Epidermal melanocyte (primary cell): ENCODE measurements around the gene RCSD1.
"Not testable (repeated sequence)": the region's sequence is repeated elsewhere in the genome, so short reads cannot be mapped to it uniquely, and the experiment has no call there.

Source experiments
- DNase-seq: peaks from one replicate; pipeline ENCODE4 v3.0.0; 2011; ENCODE audit warnings: low spot score; ENCODE audit not compliant: insufficient read length

RCSD1 gene

DNA sequence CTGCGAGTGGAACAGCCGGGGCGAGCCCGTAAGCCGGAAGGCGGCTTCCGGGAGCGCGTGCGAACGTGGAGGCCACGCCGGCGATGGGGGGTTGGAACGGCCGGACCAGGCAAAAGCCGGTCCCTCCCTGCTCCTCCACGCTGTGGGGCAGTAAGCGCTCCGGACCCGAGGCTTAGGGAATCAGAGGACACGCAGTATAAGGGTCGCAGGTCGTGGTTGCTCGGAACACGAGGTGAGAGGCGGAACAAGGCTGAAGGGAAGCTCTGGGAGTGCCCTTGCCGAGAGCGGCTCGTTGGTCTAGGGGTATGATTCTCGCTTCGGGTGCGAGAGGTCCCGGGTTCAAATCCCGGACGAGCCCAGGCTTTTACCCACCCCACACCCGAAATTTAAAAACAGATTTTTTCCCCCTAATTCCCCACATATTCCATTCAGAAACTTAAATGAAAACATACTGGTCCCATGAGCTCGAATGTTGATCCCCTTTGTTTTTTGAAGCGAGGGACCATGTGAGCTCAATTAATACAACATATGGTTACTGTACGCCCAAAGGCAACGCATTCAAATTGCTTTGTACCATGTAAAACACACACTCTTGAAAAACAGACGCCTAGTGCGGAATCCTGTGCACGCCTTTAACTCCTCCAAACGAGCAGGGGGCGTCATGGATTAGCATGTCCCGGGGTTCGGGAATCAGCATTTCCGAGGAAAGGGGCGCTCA is 84.6 kb downstream of the RCSD1 start:
- no peak for DNase-seq

DNA sequence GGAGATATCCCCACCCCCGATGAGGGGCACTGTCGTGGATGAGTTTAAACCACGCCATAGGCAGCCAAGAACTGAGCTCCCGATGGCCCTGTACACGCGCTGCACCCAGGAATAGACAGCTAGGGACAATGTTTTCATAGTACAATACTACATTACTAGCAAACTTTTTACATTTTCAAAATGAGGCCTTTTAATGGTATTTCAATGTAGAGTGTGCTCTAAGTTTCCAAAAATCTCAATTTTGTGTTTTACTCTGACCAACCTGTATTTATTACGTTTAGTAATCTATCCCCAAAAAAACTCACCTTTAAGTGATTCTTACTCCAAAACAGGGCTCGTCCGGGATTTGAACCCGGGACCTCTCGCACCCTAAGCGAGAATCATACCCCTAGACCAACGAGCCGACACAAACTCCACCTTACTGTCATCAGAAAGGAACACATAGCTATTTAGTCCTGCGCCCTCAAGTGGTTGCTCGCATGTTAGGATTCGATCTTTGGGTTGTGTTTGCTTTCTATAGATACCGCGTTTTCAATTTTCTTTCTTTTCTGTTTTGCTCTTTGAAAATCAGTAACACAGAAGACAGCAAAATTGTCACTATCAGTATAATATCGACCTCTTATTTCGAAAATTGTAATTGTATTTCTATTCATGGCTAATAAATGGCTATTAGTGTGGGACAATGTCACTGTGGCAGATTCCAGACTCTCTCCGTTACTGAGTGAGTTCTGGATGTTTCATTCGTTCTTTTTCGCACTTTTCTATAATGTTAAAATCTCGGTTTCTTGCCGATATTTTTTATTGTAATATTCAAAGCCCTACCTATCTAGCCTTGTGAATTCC is 85.3 kb downstream of the RCSD1 start:
- peak; percentile 75 for DNase-seq

DNA sequence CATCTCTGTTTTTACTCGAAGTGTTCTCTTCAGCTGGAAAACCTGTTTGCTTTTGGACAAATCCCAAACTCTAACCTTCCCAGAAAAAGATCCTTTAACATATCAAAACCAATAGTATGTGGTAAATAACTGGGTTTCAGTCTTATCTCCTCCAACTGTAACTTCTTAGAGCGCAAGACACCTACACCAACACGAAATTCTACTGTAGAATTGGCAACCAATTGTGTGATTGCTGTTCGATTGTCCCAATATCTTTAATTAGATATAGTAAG is 85.9 kb downstream of the RCSD1 start:
- DNase-seq = no peak

DNA sequence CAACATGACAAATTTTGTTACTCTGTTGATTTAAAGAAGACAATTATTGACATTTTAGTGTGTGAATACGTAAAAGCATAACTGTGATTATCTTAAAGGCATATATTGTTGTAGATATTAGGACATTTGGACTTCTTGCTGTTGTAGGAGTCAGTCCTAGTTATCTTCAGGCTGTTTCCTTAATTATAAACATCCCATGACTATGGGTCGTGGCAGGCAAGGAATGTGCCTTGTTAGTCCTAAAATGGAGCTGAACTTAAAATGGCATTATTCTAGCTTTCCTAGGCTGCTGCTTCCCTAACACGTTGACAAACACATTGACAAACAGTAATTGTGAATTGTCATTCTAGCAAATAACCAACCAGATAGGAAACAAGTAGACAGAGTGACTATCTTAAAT is 87.3 kb downstream of the RCSD1 start:
- DNase-seq = no peak

DNA sequence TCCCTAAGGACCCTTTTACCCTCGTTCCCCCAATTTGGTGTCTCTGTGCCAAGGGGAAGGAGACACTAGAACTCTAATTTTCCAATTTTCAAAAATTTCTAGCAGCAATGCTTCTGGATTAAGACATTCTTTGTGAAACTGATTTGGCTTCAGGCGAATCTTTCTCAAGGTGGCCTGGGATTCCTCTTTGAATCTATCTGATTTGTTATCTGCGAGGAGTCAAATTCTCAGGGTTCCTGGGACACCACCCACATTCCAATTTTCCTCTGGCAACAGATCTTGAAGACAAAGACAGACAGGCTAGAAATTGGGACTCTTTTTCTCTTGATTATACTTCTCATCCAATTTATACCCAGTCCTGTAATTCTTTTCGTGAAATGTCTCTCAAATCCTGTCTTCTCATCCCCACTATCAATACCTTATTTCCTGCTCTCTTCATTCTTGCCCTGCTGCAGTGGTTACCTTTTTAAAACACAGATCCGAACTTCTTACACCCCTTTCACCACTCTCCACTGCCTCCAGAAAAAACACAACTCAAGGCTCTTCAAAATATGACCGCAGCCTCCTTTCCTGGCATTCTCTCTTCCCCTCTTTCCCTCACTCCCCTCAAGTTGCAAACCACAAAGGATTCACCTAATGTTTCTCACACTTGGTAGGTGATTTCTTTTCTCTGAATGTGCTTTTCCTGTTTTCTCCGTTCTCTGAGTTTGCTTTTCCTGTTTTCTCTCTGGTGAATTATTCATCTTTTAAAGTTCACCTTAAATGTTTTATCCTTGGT is 89.1 kb downstream of the RCSD1 start:
- DNase-seq = no peak

DNA sequence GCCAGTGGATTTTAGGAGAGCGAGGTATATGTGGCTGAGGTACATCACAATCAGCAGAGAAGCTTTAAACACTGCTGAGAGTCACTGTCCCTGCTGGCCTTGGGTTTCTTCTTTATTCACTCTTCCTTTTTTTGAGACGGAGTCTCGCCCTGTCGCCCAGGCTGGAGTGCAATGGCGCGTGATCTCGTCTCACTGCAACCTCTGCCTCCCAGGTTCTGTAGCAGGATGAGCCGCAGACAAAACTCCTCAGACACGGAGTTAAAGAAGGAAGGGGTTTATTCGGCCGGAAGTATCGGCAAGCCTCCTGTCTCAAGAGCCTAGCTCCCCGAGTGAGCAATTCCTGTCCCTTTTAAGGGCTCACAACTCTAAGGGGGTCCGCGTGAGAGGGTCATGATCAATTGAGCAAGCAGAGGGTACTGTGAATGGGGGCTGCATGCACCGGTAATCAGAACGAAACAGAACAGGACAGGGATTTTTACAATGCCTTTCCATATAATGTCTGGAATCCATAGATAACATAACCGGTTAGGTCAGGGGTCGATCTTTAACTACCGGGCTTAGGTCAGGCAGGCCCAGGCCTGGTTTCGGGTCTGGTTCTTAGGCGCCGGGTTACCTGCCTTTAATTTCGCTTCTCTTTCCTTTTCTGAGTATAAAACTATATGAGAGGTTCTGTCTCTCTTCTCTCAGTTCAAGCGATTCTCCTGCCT is 89.8 kb downstream of the RCSD1 start:
- DNase-seq = not testable (repeated sequence)

DNA sequence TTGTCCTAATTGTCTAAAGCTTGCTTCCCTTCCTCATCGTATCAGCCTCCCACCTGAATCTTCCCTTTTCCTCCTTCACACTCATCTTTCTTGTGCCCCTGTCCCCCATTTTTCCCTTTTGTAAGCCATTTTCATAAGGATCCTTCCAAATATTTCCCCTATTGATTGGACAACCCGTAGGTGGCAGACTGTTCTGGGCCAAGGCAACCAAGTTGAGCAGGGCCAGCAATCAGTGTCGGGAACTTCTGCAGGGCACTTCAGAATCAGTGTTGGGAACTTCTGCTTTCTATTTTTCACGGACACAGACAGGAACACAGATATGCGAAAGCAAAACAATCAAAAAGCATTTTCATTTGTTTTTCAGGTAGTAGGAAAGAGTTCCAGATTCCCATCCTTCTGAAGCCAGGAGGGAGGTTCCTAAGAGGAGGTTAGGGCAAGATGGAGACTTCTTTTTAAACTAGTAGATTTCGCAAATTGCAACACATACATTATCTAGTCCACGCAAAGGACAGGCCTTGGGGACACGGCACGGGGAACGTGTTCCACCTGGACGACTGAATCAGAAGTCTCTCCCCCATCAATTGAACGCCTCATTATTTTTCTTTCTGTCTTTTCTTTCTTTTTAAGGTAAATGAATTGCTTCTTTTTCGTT is 91.1 kb downstream of the RCSD1 start:
- DNase-seq = peak; percentile 27

DNA sequence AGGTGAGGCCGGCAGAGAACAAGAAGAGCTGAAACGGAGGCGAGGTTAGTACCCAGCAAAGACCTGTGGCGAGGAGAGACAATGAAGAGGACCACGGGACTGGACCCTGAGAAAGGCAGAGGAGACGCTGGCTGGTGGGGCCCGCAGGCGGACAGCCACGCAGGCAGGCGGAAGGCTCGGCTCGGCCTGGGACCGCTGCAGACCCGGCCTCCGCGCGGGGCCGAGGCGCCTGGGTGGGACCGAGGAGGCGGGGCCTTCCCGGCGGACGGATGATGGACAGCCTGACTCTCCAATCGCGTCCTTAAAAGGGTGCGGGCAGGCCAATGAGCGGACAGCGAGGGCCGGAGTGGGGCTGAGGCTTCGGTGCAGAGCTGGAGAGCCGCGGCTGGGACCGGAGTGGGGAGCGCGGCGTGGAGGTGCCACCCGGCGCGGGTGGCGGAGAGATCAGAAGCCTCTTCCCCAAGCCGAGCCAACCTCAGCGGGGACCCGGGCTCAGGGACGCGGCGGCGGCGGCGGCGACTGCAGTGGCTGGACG is 91.7 kb downstream of the RCSD1 start, which contains the start of gene MPZL1:
TSS of gene MPZL1 (plus strand) at position 366 of the 535 bp plus-strand sequence. CDS start 170 bp downstream, outside the sequence.
- peak; percentile 96 for DNase-seq

DNA sequence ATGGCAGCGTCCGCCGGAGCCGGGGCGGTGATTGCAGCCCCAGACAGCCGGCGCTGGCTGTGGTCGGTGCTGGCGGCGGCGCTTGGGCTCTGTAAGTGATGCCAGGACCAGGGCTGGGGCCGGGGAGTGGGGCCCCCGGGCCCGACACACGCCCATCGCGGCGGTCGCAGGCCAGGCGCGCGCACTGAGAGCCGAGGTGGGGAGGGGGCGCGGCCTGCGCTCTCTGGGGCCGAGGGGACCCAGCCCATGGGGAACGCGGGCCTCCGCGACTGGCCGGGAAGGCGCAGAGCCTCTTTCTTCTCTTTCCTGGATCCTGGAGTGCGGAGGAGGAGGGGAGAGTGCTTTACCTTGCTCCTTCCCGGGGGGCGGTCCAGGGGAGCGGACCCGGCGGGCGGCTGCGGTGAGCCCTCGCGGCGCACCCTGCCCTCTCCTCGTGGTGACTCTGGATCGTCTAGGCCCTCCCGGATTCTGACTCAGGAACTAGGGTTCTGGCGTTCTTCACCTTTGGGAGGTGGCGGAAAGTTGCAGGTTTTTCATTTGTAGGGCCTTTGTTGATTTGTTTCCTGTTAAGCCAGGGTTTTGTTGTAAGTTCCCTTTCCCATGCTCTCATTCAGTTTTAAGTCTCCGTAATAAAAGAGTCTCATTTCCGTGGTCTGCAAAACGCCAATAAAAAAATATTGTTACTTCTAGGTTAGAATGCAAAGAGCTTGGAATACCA is 92.3 kb downstream of the RCSD1 start:
- peak; percentile 21 for DNase-seq

DNA sequence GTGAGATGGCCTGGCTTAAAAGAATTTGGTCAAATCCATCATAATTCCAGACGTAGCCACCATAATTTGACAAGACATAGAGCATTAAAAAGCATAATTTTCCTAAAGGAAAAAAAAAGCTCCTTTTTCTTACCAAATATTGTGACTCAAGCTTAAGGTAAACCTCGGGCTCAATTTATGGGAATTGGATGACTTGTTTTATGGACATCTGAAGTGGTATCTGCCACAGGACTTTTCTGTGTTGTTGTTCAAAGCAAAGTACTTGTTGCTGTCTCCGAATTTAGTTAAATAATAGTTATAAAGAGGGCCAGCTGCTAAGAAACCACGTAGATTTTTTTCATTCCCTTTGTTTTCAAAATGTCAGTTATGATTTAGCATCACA is 92.8 kb downstream of the RCSD1 start:
- no peak for DNase-seq

DNA sequence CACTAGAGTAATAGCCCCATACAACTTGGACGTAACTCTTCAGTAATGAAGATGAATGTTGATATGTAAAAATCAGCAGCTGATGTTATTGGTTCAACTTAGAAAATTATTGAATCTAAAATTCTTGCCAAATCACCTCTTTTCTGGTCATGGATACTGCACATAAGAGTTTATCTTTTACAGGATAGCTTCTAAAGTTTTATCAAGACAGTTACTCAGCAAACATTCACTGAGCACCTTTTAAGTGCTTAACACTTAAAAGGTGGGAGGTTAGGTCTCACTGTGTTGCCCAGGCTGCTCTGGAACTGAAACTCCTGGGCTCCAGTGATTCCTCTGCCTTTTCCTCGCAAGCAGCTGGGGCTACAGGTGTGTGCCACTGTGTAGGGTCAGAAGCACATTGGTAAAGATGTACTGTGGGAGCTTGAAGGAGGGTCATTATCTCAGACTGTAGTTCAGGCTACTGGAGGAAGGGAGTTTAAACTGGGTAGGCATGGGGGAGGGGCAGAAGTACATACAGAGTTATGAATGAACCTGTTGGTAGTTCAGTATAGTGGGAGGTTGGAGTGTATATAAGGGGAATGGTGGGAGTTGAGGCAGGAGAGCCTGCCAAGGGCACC is 93.8 kb downstream of the RCSD1 start:
- DNase-seq = no peak

DNA sequence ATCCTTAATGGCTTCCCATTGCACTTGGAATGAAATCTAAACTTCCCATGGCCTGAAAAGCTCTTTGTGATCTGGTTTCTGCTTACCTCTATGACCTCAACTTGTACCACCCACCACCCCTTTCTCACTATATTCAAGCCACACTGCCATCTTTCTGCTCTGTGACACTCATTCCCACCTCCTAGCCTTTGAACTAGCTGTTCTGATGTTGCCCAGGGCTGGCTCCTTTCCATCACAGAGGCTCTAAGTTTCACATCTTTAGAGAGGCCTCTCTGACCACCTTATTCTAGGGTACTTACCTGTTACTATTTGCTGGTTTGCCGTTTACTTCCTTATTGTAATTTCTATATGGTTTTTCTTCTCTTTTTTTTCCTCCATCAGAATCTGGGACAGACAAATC is 96.0 kb downstream of the RCSD1 start:
- DNase-seq = no peak

DNA sequence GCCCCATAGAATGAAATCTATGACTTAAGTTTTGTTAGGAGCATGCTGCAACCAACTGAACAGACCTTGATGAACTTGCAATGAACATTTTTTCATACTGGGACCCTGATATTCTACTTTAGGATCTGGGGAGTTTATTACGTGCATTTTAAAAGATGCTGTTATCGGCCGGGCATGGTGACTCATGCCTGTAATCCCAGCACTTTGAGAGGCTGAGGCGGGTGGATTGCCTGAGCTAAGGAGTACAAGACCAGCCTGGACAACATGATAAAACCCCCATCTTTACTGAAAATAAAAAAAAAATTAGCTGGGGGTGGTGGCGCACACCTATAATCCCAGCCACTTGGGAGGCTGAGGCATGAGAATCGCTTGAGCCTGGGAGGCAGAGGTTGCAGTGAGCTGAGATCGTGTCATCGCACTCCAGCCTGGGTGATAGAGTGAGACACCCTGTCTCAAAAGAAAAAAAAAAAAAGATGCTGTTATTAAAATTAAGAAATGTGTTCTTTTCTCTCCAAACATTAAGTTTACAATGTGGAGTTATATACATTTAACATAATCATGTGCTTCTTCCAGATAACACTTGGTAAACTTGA is 98.9 kb downstream of the RCSD1 start:
- DNase-seq = no peak

DNA sequence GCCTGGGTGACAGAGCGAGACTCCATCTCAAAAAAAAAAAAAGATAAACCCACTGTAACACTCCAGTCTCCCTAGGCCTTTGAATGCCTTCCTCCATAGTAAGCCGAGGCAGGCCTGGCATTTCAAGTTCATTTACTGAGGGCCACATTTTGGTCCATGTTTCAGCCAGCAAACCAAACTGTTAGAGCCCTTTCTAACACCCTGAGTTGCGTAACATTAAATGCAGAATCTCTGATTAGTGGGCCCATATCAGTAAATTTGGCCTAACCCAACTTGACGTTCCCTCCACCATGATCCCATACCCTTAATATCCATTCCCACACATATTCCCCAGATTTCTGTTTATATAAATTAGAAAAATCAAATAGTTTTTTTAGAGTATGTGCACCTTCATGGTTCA is 104.2 kb downstream of the RCSD1 start:
- no peak for DNase-seq

DNA sequence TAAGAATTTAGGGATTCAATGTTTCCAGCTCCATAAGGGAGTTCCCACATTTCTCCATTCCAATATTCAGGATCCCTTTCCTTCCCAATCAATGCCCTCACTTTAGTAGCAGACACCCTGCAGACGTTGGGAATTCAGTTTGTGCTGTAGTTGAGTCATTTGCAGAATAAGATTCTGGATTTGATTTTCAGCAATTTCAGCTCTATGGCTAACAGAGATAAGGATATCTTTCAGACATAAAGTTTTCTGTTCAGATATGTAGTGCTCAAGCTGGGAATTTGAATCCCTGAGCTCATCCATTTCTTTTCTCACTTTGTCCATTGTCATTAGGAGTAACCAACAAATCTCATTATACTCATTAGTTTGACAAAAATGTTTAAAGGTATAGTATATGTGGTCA is 104.8 kb downstream of the RCSD1 start:
- DNase-seq = no peak

DNA sequence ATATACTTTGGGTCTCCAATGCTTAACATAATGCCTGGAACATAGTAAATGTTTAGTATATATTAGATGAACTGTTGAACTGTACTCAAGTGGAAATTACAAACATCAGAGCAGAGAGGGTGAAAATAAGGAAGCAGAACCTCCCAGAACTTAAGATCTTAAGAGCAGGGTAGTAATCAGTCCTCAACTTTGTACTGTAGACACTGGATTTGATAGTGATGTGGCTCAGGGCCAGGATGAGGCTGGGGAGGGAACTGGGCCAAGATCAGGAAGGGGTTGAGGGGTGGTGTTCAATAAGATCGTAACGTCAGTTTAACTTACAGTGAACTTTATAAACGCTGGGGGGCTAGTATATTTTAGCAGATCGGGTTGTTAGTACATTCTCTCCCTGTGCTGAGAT is 107.1 kb downstream of the RCSD1 start:
- DNase-seq = no peak

DNA sequence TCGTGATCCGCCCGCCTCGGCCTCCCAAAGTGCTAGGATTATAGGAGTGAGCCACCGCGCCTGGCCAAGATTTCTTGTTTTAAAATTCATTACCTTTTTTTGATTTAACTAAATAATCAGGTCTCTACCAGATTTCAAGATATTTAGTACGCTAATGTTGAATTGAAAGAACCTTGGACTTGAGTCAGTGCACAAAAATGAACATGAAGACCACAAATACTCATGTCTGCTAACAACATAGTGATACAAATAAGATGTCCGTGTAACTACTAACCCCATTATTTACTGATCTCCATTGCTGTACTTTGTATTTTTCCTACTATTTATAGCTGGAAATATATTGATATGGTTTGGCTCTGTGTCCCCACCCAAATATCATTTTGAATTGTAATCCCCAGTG is 108.1 kb downstream of the RCSD1 start:
- DNase-seq = no peak

DNA sequence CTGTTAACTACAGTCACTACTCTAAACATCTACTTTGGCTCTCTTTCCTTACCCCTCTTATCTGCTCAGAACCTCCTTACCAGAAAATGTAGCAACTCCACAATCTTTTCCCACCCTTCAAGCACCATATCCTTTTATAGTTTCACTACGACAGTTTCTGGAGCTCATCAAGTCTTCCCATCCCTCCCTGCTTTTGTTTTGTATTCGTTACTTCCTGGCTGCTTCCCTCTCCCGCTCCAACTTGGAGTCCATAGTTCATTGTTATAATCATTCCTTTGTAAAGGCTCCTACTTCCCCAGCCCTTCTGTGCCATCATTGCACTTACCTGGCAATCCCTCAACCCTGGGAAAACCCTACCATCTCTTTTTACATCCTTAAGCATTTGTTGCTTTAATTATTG is 109.7 kb downstream of the RCSD1 start:
- no peak for DNase-seq

DNA sequence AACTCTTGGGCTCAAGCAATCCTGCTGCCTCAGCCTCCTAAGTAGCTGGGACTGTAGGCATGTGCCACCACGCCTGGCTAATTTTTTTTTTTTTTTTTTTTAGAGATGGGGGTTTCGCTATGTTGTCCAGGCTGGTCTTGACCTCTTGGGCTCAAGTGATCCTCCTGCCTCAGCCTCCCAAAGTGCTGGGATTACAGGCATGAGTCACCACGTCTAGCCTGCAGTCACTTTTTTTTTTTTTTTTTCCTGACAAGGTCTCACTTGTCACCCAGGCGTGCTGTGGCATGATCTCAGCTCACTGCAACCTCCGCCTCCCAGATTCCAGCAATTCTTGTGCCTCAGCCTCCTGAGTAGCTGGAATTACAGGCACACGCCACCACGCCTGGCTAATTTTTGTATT is 111.1 kb downstream of the RCSD1 start:
- DNase-seq = not testable (repeated sequence)
